IPS DF 6.9 (cell line): ENCODE results near the gene HBB.

ENCODE experiments used
- DNase-seq: peaks from one replicate; pipeline ENCODE4 v3.0.0-alpha.2; 2013; ENCODE audit warnings: low read depth, low spot score
- H3K27ac ChIP-seq: one replicate; pipeline ENCODE4 v1.5.1; 2013; ENCODE audit warnings: low read length, control low read depth
- H3K27me3 ChIP-seq: 2 replicates; pipeline ENCODE4 v1.6.1; 2013; ENCODE audit warnings: mild to moderate bottlenecking, low read length; ENCODE audit not compliant: control insufficient read depth, insufficient read depth
- H3K36me3 ChIP-seq: 2 replicates; pipeline ENCODE4 v1.6.1; 2013; ENCODE audit warnings: low read length; ENCODE audit not compliant: control insufficient read depth, insufficient read depth
- H3K4me1 ChIP-seq: 2 replicates; pipeline ENCODE4 v1.6.1; 2013; ENCODE audit warnings: low read length; ENCODE audit not compliant: control insufficient read depth, insufficient read depth
- H3K4me3 ChIP-seq: 2 replicates; pipeline ENCODE4 v1.5.1; 2013; ENCODE audit warnings: mild to moderate bottlenecking, low read length
- H3K9me3 ChIP-seq: 2 replicates; pipeline ENCODE4 v1.6.1; 2013; ENCODE audit warnings: low read length, inconsistent platforms; ENCODE audit not compliant: control insufficient read depth, insufficient read depth
- WGBS: extraction: QIAGEN DNeasy Blood & Tissue Kit; methylation state at CpG from one replicate; pipeline ENCODE4 v1.1.7; 2013; ENCODE audit warnings: mixed read lengths, missing lambda C conversion rate; ENCODE audit not compliant: insufficient read length, insufficient coverage; 5-methylcytosine and 5-hydroxymethylcytosine counted together

Gene HBB

GRCh38 chr11:5226732-5227310 lies at the start of gene HBB:
Gene HBB, minus strand, starts transcription at chr11:5227071. Its CDS starts 50 bp downstream, at chr11:5227021.
- no peaks in the 10 kb centered on the region for H3K9me3 ChIP-seq
- no peak within 1 kb of the TSS for H3K4me3 ChIP-seq
- DNase-seq: no peak
- no peaks in the 10 kb centered on the region for H3K4me1 ChIP-seq
- WGBS: no CpG with 5 or more reads among the region's 3 CpGs
- no peaks in the 10 kb centered on the region for H3K36me3 ChIP-seq
- no peak within 1 kb of the TSS for H3K27ac ChIP-seq
- no peaks in the 10 kb centered on the region for H3K27me3 ChIP-seq

- H3K9me3 ChIP-seq: no peaks in the 10 kb centered on the region
- WGBS: no CpG with 5 or more reads among the region's 6 CpGs
- no peak for DNase-seq
These were observed 48.7 kb upstream of the HBB start for GRCh38 chr11:5275369-5276110.

GRCh38 chr11:5274395-5274794 lies 47.5 kb upstream of the HBB start:
- no peak for DNase-seq
- H3K9me3 ChIP-seq: no peaks in the 10 kb centered on the region
- H3K4me3 ChIP-seq: no peak overlapping the region
- H3K4me1 ChIP-seq: no peaks in the 10 kb centered on the region
- no peak overlapping the region for H3K27ac ChIP-seq
- WGBS: no CpG with 5 or more reads among the region's 5 CpGs
- no peaks in the 10 kb centered on the region for H3K27me3 ChIP-seq
- H3K36me3 ChIP-seq: no peaks in the 10 kb centered on the region

More at GRCh38 chr11:5275369-5276110, 48.7 kb upstream of the HBB start:
- H3K27ac ChIP-seq: no peak overlapping the region
- no peaks in the 10 kb centered on the region for H3K27me3 ChIP-seq
- no peak overlapping the region for H3K4me3 ChIP-seq
- no peaks in the 10 kb centered on the region for H3K4me1 ChIP-seq
- no peaks in the 10 kb centered on the region for H3K36me3 ChIP-seq

DNA sequence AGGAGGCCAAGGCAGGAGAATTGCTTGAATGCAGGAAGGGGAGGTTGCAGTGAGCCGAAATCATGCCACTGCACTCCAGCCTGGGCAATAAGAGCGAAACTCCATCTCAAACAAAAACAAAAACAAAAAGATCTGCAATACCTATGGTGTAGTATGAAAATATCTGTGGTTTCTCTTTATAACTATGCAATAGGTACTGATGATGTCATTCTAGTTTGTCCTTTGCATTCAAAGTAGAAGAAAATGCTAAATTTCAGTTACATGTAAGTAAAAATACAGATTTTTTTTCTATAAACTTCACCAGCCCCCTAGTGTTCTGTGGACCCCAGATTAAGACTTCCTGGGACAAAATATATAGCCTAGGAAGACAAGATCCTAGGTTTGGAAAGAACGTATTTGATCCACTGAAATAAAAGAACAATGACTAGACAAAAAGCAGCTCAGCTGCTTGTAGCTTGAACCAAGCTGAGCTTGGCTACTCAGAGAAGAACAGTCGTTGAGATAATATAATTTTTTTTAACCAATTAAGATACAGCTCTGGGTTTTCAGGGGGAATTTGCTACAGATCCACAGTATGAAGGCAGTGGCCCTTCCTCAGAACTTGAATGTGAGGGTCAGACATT lies 45.6 kb upstream of the HBB start:
- H3K27ac ChIP-seq: no peak overlapping the region
- WGBS: no CpG with 5 or more reads among the region's 4 CpGs
- no peaks in the 10 kb centered on the region for H3K4me1 ChIP-seq
- no peaks in the 10 kb centered on the region for H3K36me3 ChIP-seq
- no peak for DNase-seq
- H3K27me3 ChIP-seq: no peaks in the 10 kb centered on the region
- no peak overlapping the region for H3K4me3 ChIP-seq
- no peaks in the 10 kb centered on the region for H3K9me3 ChIP-seq

DNA sequence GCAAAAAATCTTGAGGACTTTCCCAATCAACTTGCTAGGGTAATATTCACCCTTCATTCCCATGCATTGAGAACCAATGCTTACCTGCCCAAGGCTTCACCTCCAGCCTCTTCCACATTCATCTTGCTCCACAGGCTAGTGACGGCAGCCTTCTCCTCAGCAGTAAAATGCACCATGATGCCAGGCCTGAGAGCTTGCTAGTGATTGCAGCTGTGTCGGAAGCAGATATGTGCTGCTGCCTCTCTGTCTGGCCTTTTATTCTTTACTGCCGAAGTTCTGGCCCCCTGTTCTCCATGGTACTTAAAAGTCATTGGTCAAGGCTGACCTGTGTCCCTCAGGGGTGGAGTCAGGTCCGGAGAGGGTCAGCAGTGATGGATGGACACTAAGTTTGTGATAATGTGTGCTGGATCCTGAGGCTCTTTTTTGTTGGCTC lies 42.9 kb upstream of the HBB start, which contains the start of gene HBE1:
Gene HBE1 (minus strand): TSS at position 231 of the 433 bp plus-strand sequence. CDS start 55 bp downstream, at position 176.
- Histone ChIP-seq H3K4me1 (no peaks in the 10 kb centered on the region), H3K4me3 (no peak within 1 kb of the TSS), H3K27ac (no peak within 1 kb of the TSS), H3K27me3 (no peaks in the 10 kb centered on the region), H3K9me3 (no peaks in the 10 kb centered on the region), H3K36me3 (no peaks in the 10 kb centered on the region)
- WGBS: no CpG with 5 or more reads among the region's 4 CpGs
- no peak for DNase-seq

DNA sequence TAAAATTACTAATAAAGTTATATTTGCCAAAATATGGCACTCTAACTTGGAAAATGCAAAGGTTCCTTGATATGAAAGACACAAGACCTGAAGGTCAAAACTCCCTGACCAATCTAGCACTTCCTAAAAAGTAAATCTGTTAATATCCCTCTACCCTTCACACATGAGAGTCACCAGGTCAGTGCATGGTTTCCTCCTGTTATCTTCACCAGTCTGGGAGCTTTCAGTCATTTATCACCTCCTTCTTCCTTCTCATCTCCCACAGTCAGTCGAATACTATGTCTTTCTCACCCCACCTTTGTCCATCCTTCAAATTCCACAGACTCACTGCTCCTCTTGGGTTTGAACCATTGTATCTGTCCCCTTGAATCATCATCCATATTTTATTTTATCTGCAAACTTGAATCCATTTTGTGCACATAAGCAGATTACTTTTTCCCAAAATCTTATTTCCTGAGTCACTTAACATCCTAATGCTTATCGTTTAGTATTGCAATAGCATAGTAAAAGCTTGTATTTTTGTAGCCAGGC lies 40.2 kb upstream of the HBB start:
- Histone ChIP-seq H3K27me3 (no peaks in the 10 kb centered on the region), H3K4me1 (no peaks in the 10 kb centered on the region), H3K9me3 (no peaks in the 10 kb centered on the region), H3K27ac (no peak overlapping the region), H3K36me3 (no peaks in the 10 kb centered on the region), H3K4me3 (no peak overlapping the region)
- no CpG with 5 or more reads among the region's 2 CpGs for WGBS
- DNase-seq: no peak

DNA sequence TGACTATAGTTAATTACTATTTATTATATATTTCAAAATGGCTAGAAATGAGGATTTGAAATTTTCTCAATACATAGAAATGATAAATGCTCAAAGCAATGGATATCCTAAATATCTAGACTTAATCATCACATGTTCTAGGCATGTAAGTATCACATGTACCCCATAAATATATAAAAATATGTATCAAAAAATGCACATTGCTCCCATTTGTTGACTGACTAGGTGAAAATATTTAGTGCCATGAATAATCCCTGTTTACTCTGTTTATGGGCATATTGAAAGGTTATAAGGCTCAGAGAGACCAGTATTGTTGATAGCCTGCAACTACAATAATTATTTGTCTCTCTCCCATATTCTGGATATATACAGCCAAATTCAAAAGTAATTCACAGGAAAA lies 39.7 kb upstream of the HBB start:
- Histone ChIP-seq H3K4me1 (no peaks in the 10 kb centered on the region), H3K27me3 (no peaks in the 10 kb centered on the region), H3K9me3 (no peaks in the 10 kb centered on the region), H3K36me3 (no peaks in the 10 kb centered on the region), H3K27ac (no peak overlapping the region), H3K4me3 (no peak overlapping the region)
- no peak for DNase-seq

GRCh38 chr11:5265832-5266231 lies 39.0 kb upstream of the HBB start:
- Histone ChIP-seq H3K36me3 (no peaks in the 10 kb centered on the region), H3K4me3 (no peak overlapping the region), H3K27ac (no peak overlapping the region), H3K27me3 (no peaks in the 10 kb centered on the region), H3K4me1 (no peaks in the 10 kb centered on the region), H3K9me3 (no peaks in the 10 kb centered on the region)
- WGBS: no CpG with 5 or more reads among the region's 2 CpGs
- DNase-seq: no peak

DNA sequence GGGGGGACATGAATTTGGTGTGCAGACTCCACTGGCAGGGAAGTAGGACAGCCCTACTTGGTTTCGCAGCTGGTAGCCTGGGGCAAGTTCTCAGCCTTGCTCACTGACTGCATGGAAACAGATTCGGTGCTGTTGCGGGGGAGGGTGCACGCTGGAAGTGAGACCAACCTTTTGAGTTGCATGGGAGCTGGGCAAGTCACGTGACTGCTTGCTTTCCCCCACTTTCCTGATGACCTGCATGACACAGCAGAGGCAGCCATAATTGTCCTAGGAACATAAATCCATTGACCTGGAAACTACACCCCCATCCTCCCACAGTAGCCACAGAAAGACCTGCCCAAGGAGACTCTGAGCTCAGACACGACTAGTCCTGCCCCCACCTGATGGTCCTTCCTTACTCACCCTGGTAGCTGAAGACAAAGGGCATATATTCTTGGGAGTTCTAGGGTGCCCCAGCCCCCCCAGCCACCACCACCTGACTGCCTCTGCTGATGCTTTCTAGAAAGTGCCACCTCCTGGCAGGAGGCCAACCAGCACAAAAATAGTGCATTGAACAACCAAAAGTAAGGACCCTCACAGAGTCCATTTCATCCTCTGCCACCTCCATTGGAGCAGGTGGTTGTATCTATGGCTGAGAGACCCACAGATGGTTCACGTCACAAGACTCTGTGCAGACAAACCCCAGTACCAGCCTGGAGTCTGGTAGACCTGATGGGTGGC lies 31.8 kb upstream of the HBB start:
- no CpG with 5 or more reads among the region's 7 CpGs for WGBS

GRCh38 chr11:5257296-5257695 lies 30.4 kb upstream of the HBB start:
- peaks cover 5% of the 10 kb centered on the region for H3K4me1 ChIP-seq
- no peaks in the 10 kb centered on the region for H3K27me3 ChIP-seq
- peak; percentile 43 for DNase-seq
- no CpG with 5 or more reads among the region's 2 CpGs for WGBS
- H3K4me3 ChIP-seq: no peak overlapping the region
- no peaks in the 10 kb centered on the region for H3K36me3 ChIP-seq
- no peaks in the 10 kb centered on the region for H3K9me3 ChIP-seq
- H3K27ac ChIP-seq: no peak overlapping the region

More for the DNA sequence above, 31.8 kb upstream of the HBB start:
- no peak overlapping the region for H3K4me3 ChIP-seq
- H3K27ac ChIP-seq: no peak overlapping the region
- DNase-seq: no peak
- no peaks in the 10 kb centered on the region for H3K9me3 ChIP-seq
- no peaks in the 10 kb centered on the region for H3K27me3 ChIP-seq
- H3K36me3 ChIP-seq: no peaks in the 10 kb centered on the region
- peaks cover 5% of the 10 kb centered on the region for H3K4me1 ChIP-seq
